GM12875 (cell line): ENCODE results near the gene PDCD6IP.

Experiments
- H3K4me3 ChIP-seq: one replicate; pipeline ENCODE4 v1.5.1; 2011; ENCODE audit warnings: low read depth, low read length, control low read depth
- CTCF ChIP-seq: IDR thresholded peaks from 2 replicates; pipeline ENCODE4 v1.5.1; 2011; ENCODE audit warnings: low read depth, mild to moderate bottlenecking, control low read depth, inconsistent platforms, low read length, moderate library complexity, borderline replicate concordance; ENCODE audit not compliant: insufficient read depth

Gene PDCD6IP

GRCh38 chr3:33787328-33788009 is 11.0 kb upstream of the PDCD6IP start:
- H3K4me3 ChIP-seq = no peak overlapping the region
- TF ChIP-seq CTCF = peak; percentile 74

- H3K4me3 ChIP-seq = no peak overlapping the region
- TF ChIP-seq CTCF = no peak
Measured at GRCh38 chr3:33789183-33789954, 9.1 kb upstream of the PDCD6IP start.

- no peak for TF ChIP-seq CTCF
- H3K4me3 ChIP-seq = no peak overlapping the region
Measured at GRCh38 chr3:33790091-33790490, 8.3 kb upstream of the PDCD6IP start.

GRCh38 chr3:33791477-33792166 is 6.8 kb upstream of the PDCD6IP start:
- H3K4me3 ChIP-seq = no peak overlapping the region
- TF ChIP-seq CTCF = no peak

- no peak for TF ChIP-seq CTCF
- no peak overlapping the region for H3K4me3 ChIP-seq
Measured at GRCh38 chr3:33792167-33792892, 6.1 kb upstream of the PDCD6IP start.

GRCh38 chr3:33795131-33795530 is 3.3 kb upstream of the PDCD6IP start:
- no peak overlapping the region for H3K4me3 ChIP-seq
- no peak for TF ChIP-seq CTCF
